GM19239 (cell line): ENCODE results near the gene NELFB.
A peak's percentile ranks its signal among the peaks of the same experiment; 100 is the strongest.
"Not testable (repeated sequence)": the region's sequence is repeated elsewhere in the genome, so short reads cannot be mapped to it uniquely, and the experiment has no call there.

Experiments
- DNase-seq: peaks from one replicate; pipeline ENCODE4 v3.0.0; 2011; ENCODE audit warnings: low spot score; ENCODE audit not compliant: insufficient read length
- FAIRE-seq: peaks from 2 replicates; lab custom pipeline; 2011; peaks lifted over from hg19 to GRCh38; lab: Jason Lieb, UNC

The NELFB gene

GRCh38 chr9:137245450-137246421 is 9.4 kb upstream of the NELFB start:
- FAIRE-seq, result no peak
- no peak for DNase-seq

- FAIRE-seq, result no peak
- DNase-seq, result no peak
Observed at GRCh38 chr9:137247135-137247915, 7.8 kb upstream of the NELFB start.

- FAIRE-seq, result no peak
- no peak for DNase-seq
Observed at GRCh38 chr9:137247916-137248175, 7.3 kb upstream of the NELFB start.

GRCh38 chr9:137250329-137251193 is 4.6 kb upstream of the NELFB start:
- no peak for FAIRE-seq
- DNase-seq, result no peak

- FAIRE-seq (no peak), DNase-seq (no peak)
Observed at GRCh38 chr9:137251194-137251461, 4.0 kb upstream of the NELFB start, which contains the start of gene STPG3. Gene STPG3 (plus strand): TSS chr9:137251286. CDS start chr9:137251287, 1 bp downstream.

- DNase-seq (no peak), FAIRE-seq (no peak)
Observed at GRCh38 chr9:137251490-137252268, 3.4 kb upstream of the NELFB start.

GRCh38 chr9:137252555-137253506 is 2.3 kb upstream of the NELFB start:
- DNase-seq (no peak), FAIRE-seq (no peak)

- no peak for DNase-seq
- no peak for FAIRE-seq
Observed at GRCh38 chr9:137253717-137254623, 1.2 kb upstream of the NELFB start.

GRCh38 chr9:137255448-137256114 is 454 bp downstream of the NELFB start:
- DNase-seq, result peak; percentile 64

GRCh38 chr9:137256362-137256761 is 1.2 kb downstream of the NELFB start:
- DNase-seq, result no peak
- no peak for FAIRE-seq

More at GRCh38 chr9:137255448-137256114, 454 bp downstream of the NELFB start:
- peak; percentile 66 for FAIRE-seq

- DNase-seq, result no peak
- no peak for FAIRE-seq
Observed at GRCh38 chr9:137256856-137257255, 1.7 kb downstream of the NELFB start.

- DNase-seq, result not testable (repeated sequence)
Observed at GRCh38 chr9:137262173-137262908, 7.2 kb downstream of the NELFB start.

GRCh38 chr9:137262909-137263285 is 7.8 kb downstream of the NELFB start:
- FAIRE-seq, result no peak
- DNase-seq, result no peak

More at GRCh38 chr9:137262173-137262908, 7.2 kb downstream of the NELFB start:
- FAIRE-seq, result not testable (repeated sequence)

GRCh38 chr9:137263506-137263905 is 8.4 kb downstream of the NELFB start:
- DNase-seq (no peak), FAIRE-seq (no peak)

- no peak for FAIRE-seq
- no peak for DNase-seq
Observed at GRCh38 chr9:137264067-137264466, 8.9 kb downstream of the NELFB start.

- FAIRE-seq (no peak), DNase-seq (no peak)
Observed at GRCh38 chr9:137265496-137266161, 10.5 kb downstream of the NELFB start.
